HG03354 (cell line): ENCODE results near the gene UPK3A.
"Not testable (repeated sequence)": the region's sequence is repeated elsewhere in the genome, so short reads cannot be mapped to it uniquely, and the experiment has no call there.

ENCODE experiments used
- ATAC-seq: cut with Tn5 transposase; IDR thresholded peaks from one replicate; pipeline ENCODE4 v1.9.1; 2021; ENCODE audit warnings: mild to moderate bottlenecking; ENCODE audit not compliant: unreplicated experiment, poor library complexity, severe bottlenecking

The UPK3A gene

GRCh38 chr22:45321827-45322226 is 37.1 kb downstream of the UPK3A start:
- ATAC-seq = no peak

GRCh38 chr22:45322873-45323525 is 38.2 kb downstream of the UPK3A start:
- ATAC-seq = no peak

GRCh38 chr22:45323695-45324094 is 38.9 kb downstream of the UPK3A start:
- no peak for ATAC-seq

- no peak for ATAC-seq
Observed at GRCh38 chr22:45324311-45324711, 39.6 kb downstream of the UPK3A start.

GRCh38 chr22:45328261-45328660 is 43.5 kb downstream of the UPK3A start:
- ATAC-seq = not testable (repeated sequence)

GRCh38 chr22:45328822-45329529 is 44.2 kb downstream of the UPK3A start:
- no peak for ATAC-seq

- ATAC-seq = no peak
Observed at GRCh38 chr22:45329530-45329936, 44.8 kb downstream of the UPK3A start.

- ATAC-seq = no peak
Observed at GRCh38 chr22:45330548-45330947, 45.8 kb downstream of the UPK3A start.

- no peak for ATAC-seq
Observed at GRCh38 chr22:45331486-45331885, 46.7 kb downstream of the UPK3A start.

GRCh38 chr22:45332001-45332400 is 47.3 kb downstream of the UPK3A start:
- no peak for ATAC-seq

- no peak for ATAC-seq
Observed at GRCh38 chr22:45334068-45334467, 49.3 kb downstream of the UPK3A start.

- ATAC-seq = no peak
Observed at GRCh38 chr22:45334528-45334927, 49.8 kb downstream of the UPK3A start.

- no peak for ATAC-seq
Observed at GRCh38 chr22:45335021-45335818, 50.5 kb downstream of the UPK3A start.

- no peak for ATAC-seq
Observed at GRCh38 chr22:45335854-45336522, 51.2 kb downstream of the UPK3A start.

- ATAC-seq = no peak
Observed at GRCh38 chr22:45336971-45337431, 52.3 kb downstream of the UPK3A start.

GRCh38 chr22:45337536-45337935 is 52.8 kb downstream of the UPK3A start:
- ATAC-seq = no peak

- ATAC-seq = no peak
Observed at GRCh38 chr22:45338795-45339194, 54.0 kb downstream of the UPK3A start.

- no peak for ATAC-seq
Observed at GRCh38 chr22:45340323-45340722, 55.6 kb downstream of the UPK3A start.

- no peak for ATAC-seq
Observed at GRCh38 chr22:45341498-45341897, 56.7 kb downstream of the UPK3A start.

- no peak for ATAC-seq
Observed at GRCh38 chr22:45343143-45343542, 58.4 kb downstream of the UPK3A start.
